Uterus (tissue), 4 donors: ENCODE data around the gene TMEM250. TPM values are rescaled to one million over a fixed set of nuclear protein-coding genes. Genes with fewer than 3 reads are reported as not detected.

Experiments
- DNase-seq, 2 donors: peaks; one replicate each; pipeline ENCODE4 v3.0.0-alpha.2; 2019 to 2020
- H3K27ac ChIP-seq, 2 donors: fragments of 200-600 bp; sonication (generic); 1 replicate in 1 of 2; 2 replicates in 1 of 2; pipeline ENCODE4 v1.5.1; 2016 to 2018
- H3K27me3 ChIP-seq, 2 donors: fragments of 200-600 bp; sonication (generic); one replicate each; pipeline ENCODE4 v1.5.1; 2018 to 2019; ENCODE audit warnings: control low read depth in 1 of 2
- H3K36me3 ChIP-seq, 2 donors: fragments of 200-600 bp; sonication (generic); one replicate each; pipeline ENCODE4 v1.5.1; 2019; ENCODE audit warnings: control low read depth in 1 of 2
- H3K4me1 ChIP-seq, 2 donors: fragments of 200-600 bp; sonication (generic); one replicate each; pipeline ENCODE4 v1.5.1; 2018 to 2019; ENCODE audit warnings: control low read depth in 1 of 2
- H3K4me3 ChIP-seq, 2 donors: fragments of 200-600 bp; sonication (generic); 1 replicate in 1 of 2; 2 replicates in 1 of 2; pipeline ENCODE4 v1.5.1; 2018 to 2019; ENCODE audit warnings: mild to moderate bottlenecking in 1 of 2
- H3K9me3 ChIP-seq, 2 donors: fragments of 200-600 bp; sonication (generic); one replicate each; pipeline ENCODE4 v1.5.1; 2019; ENCODE audit warnings: control low read depth in 1 of 2
- CTCF ChIP-seq, 4 experiments: fragments of 200-600 bp in 2 of 4; fragments of 450-650 bp in 2 of 4; sonication (generic) in 2 of 4; IDR thresholded peaks; one replicate each; pipeline ENCODE4 v1.5.1; 2016 to 2019; ENCODE audit warnings: antibody characterized with exemption in 4 of 4, mild to moderate bottlenecking in 2 of 4, moderate library complexity in 1 of 4
- POLR2A ChIP-seq, 2 donors: fragments of 450-650 bp; IDR thresholded peaks; one replicate each; pipeline ENCODE4 v1.6.1; 2016; ENCODE audit warnings: antibody characterized with exemption in 2 of 2, mild to moderate bottlenecking in 1 of 2, moderate library complexity in 1 of 2
- intact Hi-C: fragments of 100-400 bp; cut with DNase I; formaldehyde crosslinking; loops from one replicate; pipeline ENCODE4 v1.15.1; 2023; ENCODE audit warnings: low total_unique reads
- total RNA-seq, 4 donors: library from RNA; depleted of rRNA in 3 of 4; stranded (reverse); fragments of >200 nt in 3 of 4; gene quantifications; one replicate each; pipeline versions ENCODE4 v1.1.0 to v1.2.4, GENCODE V29; 2014 to 2023
- donor health status: DM: yes; HTN: yes; CAD: no.

TMEM250 gene
- total RNA-seq, 4 donors from 2014 or later = 14.7 to 42.0 (median 28.0) TPM

- DNase-seq = no peak
- no peak overlapping the region for H3K4me3 ChIP-seq
- intact Hi-C loops = no loop called here
- no peaks in the 10 kb centered on the region for H3K27me3 ChIP-seq
- no peaks in the 10 kb centered on the region for H3K9me3 ChIP-seq
- peak overlapping the region in 1 of 2 donors; percentile 27 for H3K27ac ChIP-seq
- H3K4me1 ChIP-seq = peaks cover 0 to 54% of the 10 kb centered on the region in 2 donors
- no peaks in the 10 kb centered on the region for H3K36me3 ChIP-seq
- TF ChIP-seq POLR2A (IDR thresholded peaks at IDR 0.05) (no peak), CTCF (IDR thresholded peaks at IDR 0.05) (no peak)
Measured at GRCh38 chr9:136086213-136086881, 32.3 kb downstream of the TMEM250 start.

GRCh38 chr9:136085815-136086212 is 32.9 kb downstream of the TMEM250 start:
- no peaks in the 10 kb centered on the region for H3K9me3 ChIP-seq

GRCh38 chr9:136084063-136084944 is 34.4 kb downstream of the TMEM250 start:
- TF ChIP-seq POLR2A (IDR thresholded peaks at IDR 0.05) (no peak), CTCF (IDR thresholded peaks at IDR 0.05) (no peak)
- intact Hi-C loops = no loop called here
- H3K27me3 ChIP-seq = no peaks in the 10 kb centered on the region
- no peak for DNase-seq
- H3K27ac ChIP-seq = no peak overlapping the region
- no peaks in the 10 kb centered on the region for H3K9me3 ChIP-seq
- no peak overlapping the region for H3K4me3 ChIP-seq
- no peaks in the 10 kb centered on the region for H3K36me3 ChIP-seq
- peaks cover 0 to 47% of the 10 kb centered on the region in 2 donors for H3K4me1 ChIP-seq

More at GRCh38 chr9:136085815-136086212, 32.9 kb downstream of the TMEM250 start:
- intact Hi-C loops = no loop called here
- no peak overlapping the region for H3K4me3 ChIP-seq
- no peaks in the 10 kb centered on the region for H3K36me3 ChIP-seq
- no peak for DNase-seq
- H3K27ac ChIP-seq = peak overlapping the region in 1 of 2 donors; percentile 27
- H3K4me1 ChIP-seq = peaks cover 0 to 51% of the 10 kb centered on the region in 2 donors
- TF ChIP-seq CTCF (IDR thresholded peaks at IDR 0.05) = no peak
- TF ChIP-seq POLR2A (IDR thresholded peaks at IDR 0.05) = no peak
- H3K27me3 ChIP-seq = no peaks in the 10 kb centered on the region

GRCh38 chr9:136083558-136084062 is 35.1 kb downstream of the TMEM250 start:
- intact Hi-C loops = no loop called here
- no peak overlapping the region for H3K4me3 ChIP-seq
- peaks cover 0 to 43% of the 10 kb centered on the region in 2 donors for H3K4me1 ChIP-seq
- H3K9me3 ChIP-seq = no peaks in the 10 kb centered on the region
- H3K27me3 ChIP-seq = no peaks in the 10 kb centered on the region
- H3K27ac ChIP-seq = no peak overlapping the region
- no peaks in the 10 kb centered on the region for H3K36me3 ChIP-seq
- DNase-seq = no peak
- no peak for TF ChIP-seq CTCF (IDR thresholded peaks at IDR 0.05)
- TF ChIP-seq POLR2A (IDR thresholded peaks at IDR 0.05) = no peak
